Neural progenitor cell (in vitro differentiated cells): ENCODE results near the gene PAPPA2. TPM values are rescaled to one million over a fixed set of nuclear protein-coding genes. Genes with fewer than 3 reads are reported as not detected.
A peak's percentile ranks its signal among the peaks of the same experiment; 100 is the strongest.

Experiments used
- DNase-seq: peaks from one replicate; pipeline ENCODE4 v3.0.0-alpha.2; 2016; ENCODE audit warnings: low spot score
- H2AFZ ChIP-seq: fragments of 200-600 bp; sonication (generic); replicated peaks from 2 replicates; pipeline ENCODE4 v1.6.1; 2016; ENCODE audit warnings: antibody characterized with exemption
- H3F3A ChIP-seq: fragments of 200-600 bp; sonication (generic); 2 replicates; pipeline ENCODE4 v1.6.1; 2016; ENCODE audit warnings: antibody characterized with exemption, low read depth
- H3K27ac ChIP-seq: fragments of 200-600 bp; sonication (generic); 2 replicates; pipeline ENCODE4 v1.5.1; 2016; ENCODE audit warnings: mild to moderate bottlenecking
- H3K27me3 ChIP-seq: fragments of 200-600 bp; sonication (generic); 2 replicates; pipeline ENCODE4 v1.6.1; 2016; ENCODE audit warnings: mild to moderate bottlenecking, moderate library complexity
- H3K36me3 ChIP-seq: fragments of 200-600 bp; sonication (generic); 2 replicates; pipeline ENCODE4 v1.5.1; 2016
- H3K4me1 ChIP-seq: fragments of 200-600 bp; sonication (generic); 2 replicates; pipeline ENCODE4 v1.6.1; 2016; ENCODE audit warnings: mixed run types
- H3K4me2 ChIP-seq: fragments of 200-600 bp; sonication (generic); 2 replicates; pipeline ENCODE4 v1.6.1; 2016
- H3K4me3 ChIP-seq: fragments of 200-600 bp; sonication (generic); 2 replicates; pipeline ENCODE4 v1.5.1; 2016
- H3K79me2 ChIP-seq: fragments of 200-600 bp; sonication (generic); 2 replicates; pipeline ENCODE4 v1.6.1; 2016; ENCODE audit warnings: low read depth
- H3K9ac ChIP-seq: fragments of 200-600 bp; sonication (generic); 2 replicates; pipeline ENCODE4 v1.6.1; 2016
- H3K9me3 ChIP-seq: fragments of 200-600 bp; sonication (generic); 2 replicates; pipeline ENCODE4 v1.5.1; 2016; ENCODE audit warnings: low read depth
- H4K20me1 ChIP-seq: fragments of 200-600 bp; sonication (generic); 2 replicates; pipeline ENCODE4 v1.6.1; 2016; ENCODE audit warnings: low read depth
- H3K27ac Mint-ChIP-seq: 3 replicates; pipeline ENCODE4 v1.8.0; 2021; ENCODE audit warnings: mixed read lengths
- H3K27me3 Mint-ChIP-seq: 2 replicates; pipeline ENCODE4 v1.8.0; 2022; ENCODE audit warnings: low read depth, mild to moderate bottlenecking, inconsistent platforms, moderate library complexity, mixed read lengths; ENCODE audit not compliant: insufficient read depth
- H3K36me3 Mint-ChIP-seq: 3 replicates; pipeline ENCODE4 v1.8.0; 2021; ENCODE audit warnings: mixed read lengths
- H3K4me1 Mint-ChIP-seq: 3 replicates; pipeline ENCODE4 v1.8.0; 2021; ENCODE audit warnings: mixed read lengths
- H3K4me3 Mint-ChIP-seq: 3 replicates; pipeline ENCODE4 v1.8.0; 2021; ENCODE audit warnings: mild to moderate bottlenecking, moderate library complexity, mixed read lengths
- H3K9me3 Mint-ChIP-seq: 3 replicates; pipeline ENCODE4 v1.8.0; 2020; ENCODE audit warnings: mixed read lengths
- CTCF ChIP-seq: fragments of 200-600 bp; sonication (generic); IDR thresholded peaks from 2 replicates; pipeline ENCODE4 v1.5.1; 2017; ENCODE audit warnings: antibody characterized with exemption, mild to moderate bottlenecking
- EZH2 ChIP-seq: fragments of 200-600 bp; sonication (generic); IDR thresholded peaks from 2 replicates; pipeline ENCODE4 v1.6.1; 2017; ENCODE audit warnings: antibody characterized with exemption, mild to moderate bottlenecking, moderate library complexity
- EZH2phosphoT487 ChIP-seq: fragments of 200-600 bp; sonication (generic); IDR thresholded peaks from 2 replicates; pipeline ENCODE4 v1.6.1; 2017; ENCODE audit warnings: antibody characterized with exemption
- total RNA-seq: library from RNA; depleted of rRNA; stranded (reverse); fragments of >200 nt; gene quantifications from 2 replicates; pipeline ENCODE4 v1.2.3, GENCODE V29; 2015; ENCODE audit warnings: low replicate concordance

The PAPPA2 gene
- total RNA-seq, 1 donor from 2014 or later = 0.17 TPM

GRCh38 chr1:176826265-176826664 is 363.3 kb downstream of the PAPPA2 start:
- Histone ChIP-seq H3K9ac (no peak overlapping the region), H3K27ac (no peak overlapping the region), H3K27me3 (no peaks in the 10 kb centered on the region), H3K9me3 (no peaks in the 10 kb centered on the region), H3F3A (no peaks in the 10 kb centered on the region), H3K4me3 (no peak overlapping the region), H3K4me2 (no peak overlapping the region), H4K20me1 (no peaks in the 10 kb centered on the region), H3K4me1 (no peaks in the 10 kb centered on the region), H3K79me2 (no peaks in the 10 kb centered on the region), H3K36me3 (no peaks in the 10 kb centered on the region), H2AFZ (no peak overlapping the region)
- no peak for TF ChIP-seq EZH2
- TF ChIP-seq EZH2phosphoT487 = no peak
- TF ChIP-seq CTCF = no peak
- H3K36me3 Mint-ChIP-seq = no peaks in the 10 kb centered on the region
- no peak for DNase-seq
- H3K9me3 Mint-ChIP-seq = no peaks in the 10 kb centered on the region
- no peaks in the 10 kb centered on the region for H3K27me3 Mint-ChIP-seq
- peaks cover 2% of the 10 kb centered on the region for H3K4me1 Mint-ChIP-seq
- H3K27ac Mint-ChIP-seq = no peak overlapping the region
- no peak overlapping the region for H3K4me3 Mint-ChIP-seq

- Histone ChIP-seq H3K27ac (no peak overlapping the region), H3K27me3 (no peaks in the 10 kb centered on the region), H3K9ac (no peak overlapping the region), H3K4me3 (no peak overlapping the region), H3K79me2 (no peaks in the 10 kb centered on the region), H3K36me3 (no peaks in the 10 kb centered on the region), H3K9me3 (no peaks in the 10 kb centered on the region), H4K20me1 (no peaks in the 10 kb centered on the region), H3K4me1 (no peaks in the 10 kb centered on the region), H3F3A (no peaks in the 10 kb centered on the region), H3K4me2 (no peak overlapping the region), H2AFZ (no peak overlapping the region)
- H3K36me3 Mint-ChIP-seq = no peaks in the 10 kb centered on the region
- H3K9me3 Mint-ChIP-seq = no peaks in the 10 kb centered on the region
- H3K4me3 Mint-ChIP-seq = no peak overlapping the region
- DNase-seq = no peak
- peak overlapping the region; percentile 65 for H3K27ac Mint-ChIP-seq
- TF ChIP-seq EZH2 (no peak), CTCF (no peak), EZH2phosphoT487 (no peak)
- H3K27me3 Mint-ChIP-seq = no peaks in the 10 kb centered on the region
- peaks cover 2% of the 10 kb centered on the region for H3K4me1 Mint-ChIP-seq
These were observed 366.3 kb downstream of the PAPPA2 start for GRCh38 chr1:176829261-176829660.

GRCh38 chr1:176831150-176831549 is 368.2 kb downstream of the PAPPA2 start:
- Mint-ChIP-seq H3K27ac (no peak overlapping the region), H3K4me3 (no peak overlapping the region), H3K27me3 (no peaks in the 10 kb centered on the region), H3K36me3 (no peaks in the 10 kb centered on the region), H3K9me3 (no peaks in the 10 kb centered on the region), H3K4me1 (peaks cover 2% of the 10 kb centered on the region)
- TF ChIP-seq EZH2phosphoT487 = no peak
- TF ChIP-seq CTCF = no peak
- TF ChIP-seq EZH2 = no peak
- Histone ChIP-seq H3K4me3 (no peak overlapping the region), H3F3A (no peaks in the 10 kb centered on the region), H3K27ac (no peak overlapping the region), H3K27me3 (no peaks in the 10 kb centered on the region), H3K4me2 (no peak overlapping the region), H3K4me1 (no peaks in the 10 kb centered on the region), H3K9me3 (no peaks in the 10 kb centered on the region), H3K9ac (no peak overlapping the region), H2AFZ (no peak overlapping the region), H4K20me1 (no peaks in the 10 kb centered on the region), H3K36me3 (no peaks in the 10 kb centered on the region), H3K79me2 (no peaks in the 10 kb centered on the region)
- DNase-seq = no peak

- H3K9me3 Mint-ChIP-seq = no peaks in the 10 kb centered on the region
- Histone ChIP-seq H3F3A (no peaks in the 10 kb centered on the region), H3K27ac (no peak overlapping the region), H3K4me1 (peaks cover 3% of the 10 kb centered on the region), H3K4me2 (no peak overlapping the region), H3K9ac (no peak overlapping the region), H3K9me3 (no peaks in the 10 kb centered on the region), H3K27me3 (no peaks in the 10 kb centered on the region), H2AFZ (no peak overlapping the region), H4K20me1 (no peaks in the 10 kb centered on the region), H3K36me3 (no peaks in the 10 kb centered on the region), H3K4me3 (no peak overlapping the region), H3K79me2 (no peaks in the 10 kb centered on the region)
- H3K27ac Mint-ChIP-seq = no peak overlapping the region
- no peak overlapping the region for H3K4me3 Mint-ChIP-seq
- no peaks in the 10 kb centered on the region for H3K36me3 Mint-ChIP-seq
- H3K4me1 Mint-ChIP-seq = peaks cover 5% of the 10 kb centered on the region
- DNase-seq = no peak
- TF ChIP-seq EZH2 = no peak
- no peak for TF ChIP-seq CTCF
- TF ChIP-seq EZH2phosphoT487 = no peak
- H3K27me3 Mint-ChIP-seq = no peaks in the 10 kb centered on the region
These were observed 374.7 kb downstream of the PAPPA2 start for GRCh38 chr1:176837708-176838107.
